Esophagus squamous epithelium (tissue), 4 donors: ENCODE data around the gene DPEP1.

Experiments
- CTCF ChIP-seq, 6 experiments: fragments of 450-650 bp in 4 of 6; fragments of 200-600 bp in 2 of 6; sonication (generic) in 2 of 6; IDR thresholded peaks; one replicate each; pipeline ENCODE4 v1.5.1; 2016 to 2019; ENCODE audit warnings: antibody characterized with exemption in 6 of 6, mild to moderate bottlenecking in 4 of 6, moderate library complexity in 4 of 6
- POLR2A ChIP-seq, 4 donors: fragments of 450-650 bp; IDR thresholded peaks; one replicate each; pipeline ENCODE4 v1.6.1; 2017; ENCODE audit warnings: antibody characterized with exemption in 4 of 4, mild to moderate bottlenecking in 4 of 4, moderate library complexity in 3 of 4

GRCh38 chr16:89586853-89587252 is 26.6 kb upstream of the DPEP1 start:
- TF ChIP-seq CTCF (IDR thresholded peaks at IDR 0.05) (no peak), POLR2A (IDR thresholded peaks at IDR 0.05) (no peak)
